B cell (primary cell): ENCODE results near the gene RERE.

ENCODE experiments used
- CTCF ChIP-seq: fragments of 200-600 bp; IDR thresholded peaks from one replicate; pipeline ENCODE4 v1.8.0; 2022; ENCODE audit warnings: antibody characterized with exemption, mild to moderate bottlenecking
- EZH2 ChIP-seq: IDR thresholded peaks from 2 replicates; pipeline ENCODE4 v1.6.1; 2012; ENCODE audit warnings: borderline replicate concordance, low read depth, mild to moderate bottlenecking, moderate library complexity, low read length; ENCODE audit not compliant: insufficient read depth, poor library complexity, severe bottlenecking

GRCh38 chr1:8569242-8569641 lies 248.2 kb downstream of the RERE start:
- no peak for TF ChIP-seq CTCF
- TF ChIP-seq EZH2: no peak
